Measurements from ENCODE around the gene CCDC93. TPM values are rescaled to one million over a fixed set of nuclear protein-coding genes. Genes with fewer than 3 reads are reported as not detected.

CCDC93 gene, protein sequence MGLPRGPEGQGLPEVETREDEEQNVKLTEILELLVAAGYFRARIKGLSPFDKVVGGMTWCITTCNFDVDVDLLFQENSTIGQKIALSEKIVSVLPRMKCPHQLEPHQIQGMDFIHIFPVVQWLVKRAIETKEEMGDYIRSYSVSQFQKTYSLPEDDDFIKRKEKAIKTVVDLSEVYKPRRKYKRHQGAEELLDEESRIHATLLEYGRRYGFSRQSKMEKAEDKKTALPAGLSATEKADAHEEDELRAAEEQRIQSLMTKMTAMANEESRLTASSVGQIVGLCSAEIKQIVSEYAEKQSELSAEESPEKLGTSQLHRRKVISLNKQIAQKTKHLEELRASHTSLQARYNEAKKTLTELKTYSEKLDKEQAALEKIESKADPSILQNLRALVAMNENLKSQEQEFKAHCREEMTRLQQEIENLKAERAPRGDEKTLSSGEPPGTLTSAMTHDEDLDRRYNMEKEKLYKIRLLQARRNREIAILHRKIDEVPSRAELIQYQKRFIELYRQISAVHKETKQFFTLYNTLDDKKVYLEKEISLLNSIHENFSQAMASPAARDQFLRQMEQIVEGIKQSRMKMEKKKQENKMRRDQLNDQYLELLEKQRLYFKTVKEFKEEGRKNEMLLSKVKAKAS
- 29.9 TPM for polyA plus RNA-seq (ENCODE audit: insufficient read length)

DNA sequence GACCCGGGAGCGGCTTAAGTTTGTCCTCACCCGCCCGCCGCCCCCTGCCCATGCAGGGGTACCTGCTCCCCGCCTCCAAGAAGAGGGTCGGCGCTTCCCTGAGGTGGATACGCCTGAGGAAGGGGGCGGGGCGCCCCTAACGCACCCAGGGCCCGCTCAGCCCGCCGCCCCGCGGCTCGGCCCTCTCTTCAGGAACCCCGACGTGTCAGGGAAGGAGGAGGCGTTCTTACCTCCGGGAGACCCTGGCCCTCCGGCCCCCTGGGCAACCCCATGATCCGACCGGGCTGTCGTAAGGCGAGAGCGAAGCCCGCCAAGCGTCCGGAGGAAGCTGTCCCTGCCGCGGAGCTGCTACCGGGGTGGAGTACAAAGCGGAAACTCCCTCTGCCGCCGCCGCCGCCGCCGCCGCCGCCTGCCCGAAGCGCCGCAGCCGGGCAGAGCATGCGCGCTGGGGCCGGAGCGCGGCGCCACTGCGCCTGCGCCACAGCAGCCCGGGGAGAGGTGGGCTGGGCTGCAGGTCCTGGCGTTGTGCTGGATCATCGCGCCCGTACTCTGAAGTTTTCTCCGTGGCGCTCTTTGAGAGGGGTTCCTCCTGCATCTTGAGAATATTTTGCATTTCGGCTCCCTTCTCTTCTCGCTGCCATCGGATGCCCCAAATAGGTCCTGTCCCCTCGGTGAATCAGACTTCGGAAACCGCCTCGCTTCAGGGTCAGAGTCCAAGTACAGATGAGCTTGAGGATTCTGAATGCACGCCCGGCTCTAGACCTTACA lies at the start of gene CCDC93:
CCDC93 (minus strand) TSS at position 347 of the 768 bp plus-strand sequence; CDS start at position 272, 75 bp downstream.
- peak; percentile 92 for DNase-seq

GRCh38 chr2:118062669-118063068 lies 48.8 kb upstream of the CCDC93 start:
- no peak for DNase-seq

DNA sequence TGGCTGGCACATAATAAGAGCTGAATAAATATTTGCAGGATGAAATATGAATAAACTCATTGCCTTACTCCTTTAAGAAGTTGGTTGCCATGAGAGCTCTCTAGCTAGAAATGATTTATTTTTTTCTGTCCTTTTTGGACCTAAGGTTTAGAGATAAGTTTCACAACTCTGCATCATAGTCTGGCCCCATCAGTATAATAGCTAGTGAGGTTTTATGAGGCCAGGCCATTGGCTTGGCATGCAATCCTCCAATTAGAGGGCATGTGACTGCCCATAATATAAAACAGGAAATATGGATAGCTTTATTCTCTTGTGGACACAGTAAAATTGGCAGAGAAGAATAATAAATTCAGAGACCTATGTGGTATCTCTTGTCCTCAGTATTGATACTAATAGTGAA lies 48.2 kb upstream of the CCDC93 start:
- no peak for DNase-seq

- DNase-seq, result no peak
Measured at GRCh38 chr2:118061135-118061955, 47.5 kb upstream of the CCDC93 start.

DNA sequence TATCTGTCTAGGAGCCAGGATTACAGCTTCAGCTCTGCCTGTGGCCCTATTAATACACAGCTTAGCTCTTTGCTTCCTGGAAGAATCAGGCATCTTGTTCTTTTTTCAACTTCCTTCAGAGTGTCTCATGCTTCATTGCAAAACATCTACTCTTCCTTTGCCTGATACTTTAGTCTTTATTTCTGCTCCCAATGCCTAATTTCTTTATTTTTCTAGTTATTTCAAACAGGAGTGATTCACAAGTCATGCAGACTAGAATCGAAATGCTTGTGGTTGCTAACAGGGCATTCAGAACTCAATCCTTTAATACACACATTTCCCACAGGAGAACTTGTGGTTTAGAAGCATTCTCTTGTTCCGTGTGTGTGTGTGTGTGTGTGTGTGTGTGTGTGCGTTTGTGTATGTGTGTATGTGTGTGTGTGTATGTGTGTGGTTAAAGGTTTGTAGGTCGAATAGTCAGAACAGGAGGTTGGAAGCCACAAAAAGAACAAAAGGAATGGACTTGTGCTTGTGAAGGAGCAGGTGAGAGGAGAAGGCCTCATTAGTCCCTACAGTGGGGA lies 46.1 kb upstream of the CCDC93 start:
- no peak for DNase-seq

DNA sequence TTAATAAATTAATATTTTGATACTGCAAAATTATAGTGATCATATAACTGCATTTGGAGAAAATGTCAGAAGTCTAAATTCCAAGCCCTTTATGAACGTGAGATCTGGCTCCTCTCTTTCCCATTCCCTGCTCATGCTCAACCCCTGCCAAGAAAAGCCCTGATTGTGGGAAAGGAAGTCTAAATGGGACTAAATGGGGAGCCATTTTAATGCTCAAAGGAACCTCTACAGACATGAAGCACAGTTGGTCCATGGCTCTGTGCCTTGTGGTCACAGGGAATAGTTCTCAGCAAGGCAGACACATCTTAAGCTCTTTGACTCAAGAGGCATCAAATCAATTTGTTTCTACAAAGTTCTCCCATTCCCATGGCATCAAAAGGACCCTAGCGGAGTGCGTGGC lies 45.1 kb upstream of the CCDC93 start:
- no peak for DNase-seq

GRCh38 chr2:118056801-118057200 lies 42.9 kb upstream of the CCDC93 start:
- no peak for DNase-seq

GRCh38 chr2:118056165-118056534 lies 42.3 kb upstream of the CCDC93 start:
- no peak for DNase-seq

DNA sequence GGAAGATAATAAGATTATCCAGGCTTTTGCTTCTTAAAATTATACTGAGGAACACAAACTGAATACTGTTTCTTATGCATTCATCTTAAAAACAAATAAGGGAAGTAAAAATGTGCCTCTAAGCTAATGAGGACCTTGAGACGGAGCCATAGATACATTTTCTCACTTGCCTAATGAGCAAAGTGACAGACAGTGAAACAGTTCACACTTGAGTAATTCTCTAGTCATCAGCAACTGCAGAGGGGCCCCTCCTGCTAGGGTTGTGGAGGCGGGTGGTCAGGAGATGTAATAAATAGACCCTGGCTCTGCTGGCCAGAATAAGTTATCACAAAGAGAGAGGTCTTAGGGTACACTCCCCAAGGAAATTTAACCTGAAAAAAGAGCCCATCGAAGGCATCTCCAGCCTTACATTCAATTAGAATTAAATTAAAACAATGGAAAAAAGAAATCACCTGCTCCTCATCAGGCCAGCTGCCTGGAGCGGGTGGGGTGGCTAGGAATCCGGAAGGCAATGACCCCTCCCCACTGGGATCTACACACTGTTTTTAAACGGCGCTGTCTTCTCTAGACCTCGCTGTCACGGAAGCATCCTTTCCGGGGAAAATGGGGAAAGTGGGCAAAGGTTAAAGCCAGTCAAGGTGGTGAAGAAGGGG lies 41.8 kb upstream of the CCDC93 start:
- no peak for DNase-seq

DNA sequence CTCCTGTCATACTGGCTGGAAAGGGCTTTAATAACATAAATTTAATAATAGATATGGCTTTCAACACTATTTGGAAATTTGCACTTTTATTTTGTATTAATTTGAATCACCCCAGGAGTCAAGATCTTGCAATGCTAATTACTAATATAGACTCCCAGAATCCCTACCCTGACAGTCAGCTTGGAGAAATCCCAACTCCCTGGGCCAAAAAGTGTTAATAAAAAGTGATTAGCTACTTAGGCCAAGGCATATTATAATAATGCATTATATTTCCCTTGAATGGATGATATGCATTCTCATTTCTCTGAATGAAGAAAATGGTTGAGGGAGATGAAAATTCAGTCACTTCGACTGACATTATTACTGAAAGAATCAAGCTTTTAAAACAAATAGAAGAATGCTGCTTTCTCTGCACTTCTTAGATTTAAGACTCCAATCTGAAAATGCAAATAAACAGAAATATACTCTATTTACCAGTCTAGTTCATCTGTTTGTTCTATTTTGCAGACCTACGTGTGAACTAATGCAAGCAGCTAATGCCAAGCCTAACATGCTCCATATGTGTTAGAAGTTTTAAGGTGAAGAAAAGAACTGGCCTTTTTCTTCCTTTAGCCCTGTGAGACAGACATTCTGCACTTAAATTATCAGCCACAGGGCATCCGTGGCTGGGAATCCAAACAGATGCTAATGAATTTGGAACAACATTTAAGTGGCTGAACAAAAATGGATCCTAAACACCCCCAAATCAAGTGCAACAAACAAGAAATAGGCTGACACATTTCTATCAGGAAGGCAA lies 40.5 kb upstream of the CCDC93 start:
- no peak for DNase-seq

DNA sequence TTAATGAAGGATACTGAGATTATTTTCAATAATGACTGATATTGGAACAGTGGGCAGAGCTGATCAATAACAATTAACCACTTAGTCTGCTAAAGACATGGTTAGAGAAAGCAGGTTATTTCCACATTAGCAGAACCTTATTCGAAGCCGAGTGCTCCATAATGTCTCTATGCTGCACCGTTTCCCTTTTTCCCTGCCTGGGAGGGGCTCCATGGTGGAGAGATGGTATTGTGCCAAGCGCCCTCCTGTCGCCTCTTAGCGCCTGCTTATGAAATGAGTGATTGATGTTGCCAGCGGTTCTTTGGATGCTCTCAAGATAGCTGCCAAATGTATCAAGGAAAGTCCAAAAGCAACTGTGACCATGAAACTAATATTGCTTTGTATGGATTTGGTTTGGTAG lies 39.8 kb upstream of the CCDC93 start:
- DNase-seq, result no peak

GRCh38 chr2:118052474-118052873 lies 38.6 kb upstream of the CCDC93 start:
- DNase-seq, result no peak

GRCh38 chr2:118051826-118052358 lies 38.0 kb upstream of the CCDC93 start:
- no peak for DNase-seq

GRCh38 chr2:118050974-118051373 lies 37.1 kb upstream of the CCDC93 start:
- no peak for DNase-seq

DNA sequence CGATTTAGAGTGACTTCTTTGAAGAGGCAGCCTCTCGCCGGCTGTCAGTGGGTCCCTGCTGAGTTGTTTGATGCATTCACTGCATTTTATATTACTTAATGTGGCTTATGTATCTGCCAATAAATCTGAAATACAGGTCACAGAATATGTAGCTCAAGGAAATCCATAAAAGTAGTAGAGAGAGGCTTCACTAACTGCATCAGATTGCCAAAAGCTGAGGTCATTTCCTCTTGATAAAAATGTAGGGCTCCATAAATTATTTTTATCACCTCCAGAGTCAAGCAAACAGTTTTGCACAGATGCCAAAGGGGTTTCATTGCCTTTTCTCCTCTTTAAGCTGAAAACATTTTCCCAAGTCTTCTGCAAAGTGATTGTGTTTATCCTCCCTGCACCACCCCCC lies 36.5 kb upstream of the CCDC93 start:
- DNase-seq, result no peak

GRCh38 chr2:118049816-118050140 lies 35.9 kb upstream of the CCDC93 start:
- no peak for DNase-seq

DNA sequence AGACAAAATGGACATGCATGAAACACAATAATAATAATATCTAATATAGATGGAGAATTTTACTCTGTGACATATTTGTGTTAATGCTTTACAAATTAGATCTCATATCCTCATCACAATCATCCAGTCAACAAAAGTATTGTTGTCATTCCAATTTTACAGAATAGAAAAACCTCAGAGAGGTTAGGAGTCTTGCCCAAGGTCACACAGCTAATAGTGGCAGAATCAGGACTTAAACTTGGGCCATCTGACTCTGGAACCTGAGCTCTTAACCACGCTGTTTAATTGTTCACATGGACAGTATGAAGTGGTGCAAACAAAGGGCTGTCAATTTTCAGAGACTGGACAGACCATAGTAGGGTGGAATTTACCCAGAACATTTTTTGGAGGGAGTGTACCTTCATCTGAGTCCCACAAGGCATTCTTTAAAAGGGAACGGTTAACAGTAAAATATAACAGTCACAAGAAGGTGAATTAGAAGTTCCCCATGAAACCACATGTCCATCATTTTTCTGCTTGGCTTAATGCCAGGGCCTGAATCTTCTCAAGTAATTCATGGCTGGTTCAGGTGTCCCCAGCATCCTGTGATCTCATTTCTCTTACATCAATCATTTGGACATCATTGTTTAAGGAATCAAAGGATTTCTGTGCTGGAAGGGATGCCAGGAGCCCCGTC lies 35.4 kb upstream of the CCDC93 start:
- DNase-seq, result no peak

GRCh38 chr2:118048401-118048800 lies 34.5 kb upstream of the CCDC93 start:
- no peak for DNase-seq

DNA sequence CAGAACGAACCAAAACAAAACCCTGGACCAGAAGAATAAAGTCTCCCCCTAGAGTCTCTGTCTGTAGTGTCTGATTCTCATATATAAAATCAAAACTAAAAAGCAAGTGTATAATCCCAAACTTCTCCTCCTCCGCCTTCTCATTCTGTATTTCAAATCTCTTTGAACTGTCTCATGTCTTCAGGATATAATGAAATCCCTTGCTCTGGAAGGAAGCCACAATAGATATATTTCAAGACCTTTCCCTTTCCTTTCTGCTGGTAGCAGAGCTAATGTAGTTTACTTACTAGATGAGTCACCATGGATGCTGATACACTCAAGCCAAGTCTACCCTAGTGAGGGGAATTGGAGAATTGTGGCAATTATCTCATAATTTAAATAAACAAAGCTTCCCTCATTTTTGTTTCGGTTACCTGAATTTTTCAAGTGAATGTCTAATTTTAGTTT lies 33.5 kb upstream of the CCDC93 start:
- no peak for DNase-seq

- no peak for DNase-seq
Measured at GRCh38 chr2:118046634-118047210, 32.9 kb upstream of the CCDC93 start.

All from hindlimb muscle (tissue), 1 donor.